ACC112 (cell line): Measurements from ENCODE around the gene PXT1.

ENCODE experiments used
- H2AFZ ChIP-seq: fragments of 200-600 bp; sonication (generic); one replicate; pipeline ENCODE4 v1.6.0; 2017; ENCODE audit warnings: antibody characterized with exemption, low read length; ENCODE audit not compliant: unreplicated experiment
- H3K27ac ChIP-seq: fragments of 200-600 bp; sonication (generic); 2 replicates; pipeline ENCODE4 v1.5.1; 2014; ENCODE audit warnings: low read depth, mild to moderate bottlenecking, antibody characterized with exemption, low read length, moderate library complexity
- H3K27me3 ChIP-seq: fragments of 200-600 bp; sonication (generic); 2 replicates; pipeline ENCODE4 v1.6.1; 2014; ENCODE audit warnings: mild to moderate bottlenecking, antibody characterized with exemption, low read length, moderate library complexity, mixed read lengths; ENCODE audit not compliant: insufficient read depth
- H3K36me3 ChIP-seq: fragments of 200-600 bp; sonication (generic); 2 replicates; pipeline ENCODE4 v1.6.1; 2016; ENCODE audit warnings: mild to moderate bottlenecking, antibody characterized with exemption, low read length, moderate library complexity, mixed read lengths; ENCODE audit not compliant: insufficient read depth
- H3K4me1 ChIP-seq: fragments of 200-600 bp; sonication (generic); one replicate; pipeline ENCODE4 v1.6.1; 2016; ENCODE audit warnings: low read length, mixed read lengths; ENCODE audit not compliant: insufficient read depth, unreplicated experiment, control insufficient read depth
- H3K4me3 ChIP-seq: fragments of 200-600 bp; sonication (generic); 2 replicates; pipeline ENCODE4 v1.5.1; 2014; ENCODE audit warnings: mild to moderate bottlenecking, low read depth, low read length
- H3K79me2 ChIP-seq: fragments of 200-600 bp; sonication (generic); one replicate; pipeline ENCODE4 v1.6.0; 2016; ENCODE audit warnings: low read length; ENCODE audit not compliant: control insufficient read depth, unreplicated experiment, insufficient read depth

The PXT1 gene

GRCh38 chr6:36445621-36446020 lies 3.0 kb upstream of the PXT1 start:
- no peaks in the 10 kb centered on the region for H3K27me3 ChIP-seq
- no peak overlapping the region for H3K4me3 ChIP-seq
- peaks cover 31% of the 10 kb centered on the region for H3K4me1 ChIP-seq
- peaks cover 18% of the 10 kb centered on the region for H3K36me3 ChIP-seq
- H3K79me2 ChIP-seq: peaks cover 66% of the 10 kb centered on the region
- H2AFZ ChIP-seq: no peak overlapping the region
- H3K27ac ChIP-seq: peak overlapping the region; percentile 99

GRCh38 chr6:36444470-36444869 lies 1.8 kb upstream of the PXT1 start:
- peak overlapping the region; percentile 99 for H3K27ac ChIP-seq

GRCh38 chr6:36443471-36444428 lies 1.1 kb upstream of the PXT1 start:
- H3K79me2 ChIP-seq: peaks cover 52% of the 10 kb centered on the region

More at GRCh38 chr6:36444470-36444869, 1.8 kb upstream of the PXT1 start:
- Histone ChIP-seq H3K79me2 (peaks cover 58% of the 10 kb centered on the region), H3K4me3 (peak overlapping the region; percentile 94), H3K36me3 (peaks cover 15% of the 10 kb centered on the region), H3K27me3 (no peaks in the 10 kb centered on the region), H2AFZ (no peak overlapping the region), H3K4me1 (peaks cover 33% of the 10 kb centered on the region)

GRCh38 chr6:36442103-36442670 lies 467 bp downstream of the PXT1 start:
- H3K79me2 ChIP-seq: peaks cover 43% of the 10 kb centered on the region
- peak overlapping the region; percentile 99 for H3K27ac ChIP-seq
- H2AFZ ChIP-seq: peak overlapping the region; percentile 80
- H3K27me3 ChIP-seq: no peaks in the 10 kb centered on the region
- H3K36me3 ChIP-seq: peaks cover 4% of the 10 kb centered on the region; the same call in 1 of the 2 replicates
- peaks cover 33% of the 10 kb centered on the region for H3K4me1 ChIP-seq
- H3K4me3 ChIP-seq: peak overlapping the region; percentile 94

More at GRCh38 chr6:36443471-36444428, 1.1 kb upstream of the PXT1 start:
- H3K36me3 ChIP-seq: peaks cover 11% of the 10 kb centered on the region
- H3K27ac ChIP-seq: peak overlapping the region; percentile 99
- H3K27me3 ChIP-seq: no peaks in the 10 kb centered on the region
- H2AFZ ChIP-seq: peak overlapping the region; percentile 80
- H3K4me3 ChIP-seq: peak overlapping the region; percentile 94
- peaks cover 33% of the 10 kb centered on the region for H3K4me1 ChIP-seq

DNA sequence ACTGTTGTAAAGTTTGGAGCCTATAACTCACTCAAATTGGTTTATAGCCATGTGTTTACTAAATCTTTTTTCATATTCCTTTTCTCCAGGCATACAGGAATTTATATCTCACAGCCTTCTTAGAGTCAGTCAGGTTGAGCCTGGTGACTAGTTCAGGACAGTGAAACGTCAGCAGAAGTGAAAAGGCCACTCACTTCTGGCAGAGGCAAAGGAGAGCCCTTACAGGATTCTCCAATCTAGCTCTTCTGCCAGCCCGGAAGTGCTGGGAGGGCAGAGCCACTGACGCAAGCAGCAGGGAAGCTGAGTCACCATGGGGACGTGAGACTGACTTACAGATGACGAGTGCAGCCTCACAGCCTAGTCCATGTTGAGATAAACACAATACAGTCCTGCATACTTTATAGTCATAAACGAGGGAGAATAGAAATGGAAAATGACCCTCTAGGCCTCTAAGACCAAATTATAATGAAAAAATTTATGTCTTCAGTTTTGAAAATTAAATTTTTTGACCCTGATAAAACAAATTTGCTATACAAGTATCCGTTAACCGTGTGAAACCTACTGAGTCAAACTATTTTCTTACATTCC lies 1.3 kb downstream of the PXT1 start:
- H3K79me2 ChIP-seq: peaks cover 35% of the 10 kb centered on the region
- peak overlapping the region; percentile 23; the same call in 1 of the 2 replicates for H3K4me3 ChIP-seq
- H2AFZ ChIP-seq: no peak overlapping the region
- no peaks in the 10 kb centered on the region for H3K27me3 ChIP-seq
- no peaks in the 10 kb centered on the region for H3K36me3 ChIP-seq
- H3K4me1 ChIP-seq: peaks cover 39% of the 10 kb centered on the region
- H3K27ac ChIP-seq: peak overlapping the region; percentile 99

DNA sequence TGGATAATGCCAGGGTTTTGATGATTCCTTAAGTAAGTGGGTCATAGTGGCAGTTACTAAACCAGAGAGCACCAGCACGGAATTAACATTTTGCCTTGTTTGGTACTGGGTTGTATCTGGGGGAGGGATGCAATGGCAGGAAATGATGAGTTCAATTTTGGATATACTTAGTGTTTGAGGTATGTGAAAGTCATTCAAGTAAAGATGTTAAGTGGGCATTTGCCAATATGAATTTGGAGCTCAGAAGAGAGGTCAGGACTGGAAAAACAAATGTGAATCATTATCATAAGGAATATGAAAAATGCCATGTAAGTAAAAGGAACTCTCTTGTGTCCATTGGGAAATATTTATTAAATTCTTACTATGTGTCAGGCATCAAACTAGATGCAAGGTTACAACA lies 6.2 kb downstream of the PXT1 start:
- H3K27ac ChIP-seq: peak overlapping the region; percentile 89
- peak overlapping the region; percentile 16 for H2AFZ ChIP-seq
- peaks cover 37% of the 10 kb centered on the region for H3K4me1 ChIP-seq
- no peaks in the 10 kb centered on the region for H3K27me3 ChIP-seq
- no peak overlapping the region for H3K4me3 ChIP-seq
- H3K79me2 ChIP-seq: no peaks in the 10 kb centered on the region
- H3K36me3 ChIP-seq: no peaks in the 10 kb centered on the region

DNA sequence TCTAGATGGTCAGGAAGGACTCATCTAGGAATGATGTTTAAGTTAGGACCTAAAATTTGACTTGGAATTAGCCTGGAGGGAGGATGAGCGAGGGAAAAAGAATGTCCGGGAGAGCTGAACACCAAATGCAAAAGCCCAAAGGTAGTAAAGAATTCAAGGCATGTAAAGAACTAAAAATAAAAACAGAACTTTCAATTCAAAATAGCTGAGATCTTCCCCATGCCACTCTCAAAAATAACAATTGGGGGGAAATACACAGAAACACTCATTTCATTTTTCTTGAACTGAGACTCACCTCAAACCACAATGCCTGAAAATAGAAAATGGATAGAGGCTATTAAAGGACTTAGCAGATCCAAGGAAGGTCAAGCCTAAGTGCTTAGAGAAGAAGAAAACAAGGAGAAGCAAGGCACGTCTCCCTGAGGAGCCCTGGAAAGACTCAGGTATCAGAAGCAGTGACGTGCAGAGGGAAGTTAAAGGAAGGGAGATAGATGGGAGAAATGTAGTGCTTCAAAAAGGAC lies 10.4 kb downstream of the PXT1 start:
- Histone ChIP-seq H3K27ac (peak overlapping the region; percentile 73), H3K36me3 (no peaks in the 10 kb centered on the region), H3K27me3 (no peaks in the 10 kb centered on the region), H3K79me2 (no peaks in the 10 kb centered on the region), H2AFZ (peak overlapping the region; percentile 20), H3K4me1 (peaks cover 29% of the 10 kb centered on the region), H3K4me3 (no peak overlapping the region)

- no peaks in the 10 kb centered on the region for H3K27me3 ChIP-seq
- peaks cover 21% of the 10 kb centered on the region for H3K4me1 ChIP-seq
- H3K79me2 ChIP-seq: no peaks in the 10 kb centered on the region
- H3K27ac ChIP-seq: no peak overlapping the region
- no peak overlapping the region for H3K4me3 ChIP-seq
- no peak overlapping the region for H2AFZ ChIP-seq
- H3K36me3 ChIP-seq: no peaks in the 10 kb centered on the region
Observed at GRCh38 chr6:36431197-36431596, 11.5 kb downstream of the PXT1 start.

DNA sequence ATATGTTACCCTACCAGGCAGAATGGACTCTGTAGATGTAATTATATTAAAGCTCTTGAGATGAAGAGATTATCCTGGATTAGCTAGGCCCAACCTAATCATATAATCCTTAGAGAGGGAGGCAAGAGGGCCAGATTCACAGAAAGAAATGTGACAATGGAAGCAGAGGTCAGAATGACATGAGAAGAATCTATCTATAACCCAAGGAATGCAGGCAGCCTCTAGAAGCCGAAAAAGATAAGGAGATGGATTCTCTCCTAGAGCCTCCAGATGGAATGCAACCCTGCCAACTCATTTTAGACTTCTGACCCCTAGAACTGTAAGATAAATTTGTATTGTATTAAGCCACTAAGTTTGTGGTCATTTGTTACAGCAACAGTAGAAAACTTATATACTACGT lies 12.3 kb downstream of the PXT1 start:
- H3K79me2 ChIP-seq: no peaks in the 10 kb centered on the region
- H3K4me1 ChIP-seq: peaks cover 14% of the 10 kb centered on the region
- H3K27ac ChIP-seq: peak overlapping the region; percentile 45
- H3K36me3 ChIP-seq: no peaks in the 10 kb centered on the region
- peak overlapping the region; percentile 64 for H2AFZ ChIP-seq
- H3K4me3 ChIP-seq: no peak overlapping the region
- H3K27me3 ChIP-seq: no peaks in the 10 kb centered on the region

DNA sequence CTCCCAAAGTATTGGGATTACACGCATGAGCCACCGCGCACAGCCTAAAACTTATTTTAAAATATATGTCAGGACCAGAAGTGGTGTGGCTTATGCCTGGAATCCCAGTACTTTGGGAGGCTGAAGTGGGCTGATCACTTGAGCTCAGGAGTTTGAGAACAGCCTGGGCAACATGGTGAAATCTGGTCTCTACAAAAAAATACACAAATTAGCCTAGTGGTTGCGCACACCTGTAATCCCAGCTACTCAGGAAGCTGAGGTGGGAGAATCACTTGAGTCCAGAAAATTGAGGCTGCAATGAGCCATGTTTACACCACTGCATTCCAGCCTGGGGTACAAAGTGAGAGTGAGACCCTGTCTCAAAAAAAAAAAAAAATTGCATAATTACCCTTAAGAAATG lies 13.7 kb downstream of the PXT1 start:
- Histone ChIP-seq H3K27me3 (no peaks in the 10 kb centered on the region), H3K4me3 (no peak overlapping the region), H3K27ac (no peak overlapping the region), H3K4me1 (peaks cover 13% of the 10 kb centered on the region), H3K36me3 (no peaks in the 10 kb centered on the region), H3K79me2 (no peaks in the 10 kb centered on the region), H2AFZ (no peak overlapping the region)
